ENCODE results near the gene ACAP2.
"Not testable (repeated sequence)": the region's sequence is repeated elsewhere in the genome, so short reads cannot be mapped to it uniquely, and the experiment has no call there.

Gene ACAP2

DNA sequence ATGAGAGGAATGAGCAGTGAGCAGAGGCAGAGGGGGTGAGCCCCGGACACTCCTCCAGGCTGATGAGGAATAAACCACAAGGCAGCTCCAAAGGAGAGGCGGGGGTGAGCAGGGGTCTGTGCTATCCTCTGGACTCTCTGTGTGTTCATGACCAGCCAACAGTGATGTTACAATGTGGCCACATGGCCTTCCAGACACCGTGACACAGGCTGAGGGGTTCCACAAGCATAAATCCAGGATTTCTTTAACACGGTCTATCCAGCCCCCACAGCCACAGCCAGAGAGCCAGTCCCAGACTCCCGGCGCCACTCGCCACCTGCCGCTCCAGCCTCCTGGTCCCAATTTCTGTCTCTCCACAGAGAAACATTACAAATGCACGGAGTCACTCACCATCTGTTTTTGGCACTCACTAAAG, 196.2 kb downstream of the ACAP2 start:
- no peak for DNase-seq (ENCODE audit: low read depth)

DNA sequence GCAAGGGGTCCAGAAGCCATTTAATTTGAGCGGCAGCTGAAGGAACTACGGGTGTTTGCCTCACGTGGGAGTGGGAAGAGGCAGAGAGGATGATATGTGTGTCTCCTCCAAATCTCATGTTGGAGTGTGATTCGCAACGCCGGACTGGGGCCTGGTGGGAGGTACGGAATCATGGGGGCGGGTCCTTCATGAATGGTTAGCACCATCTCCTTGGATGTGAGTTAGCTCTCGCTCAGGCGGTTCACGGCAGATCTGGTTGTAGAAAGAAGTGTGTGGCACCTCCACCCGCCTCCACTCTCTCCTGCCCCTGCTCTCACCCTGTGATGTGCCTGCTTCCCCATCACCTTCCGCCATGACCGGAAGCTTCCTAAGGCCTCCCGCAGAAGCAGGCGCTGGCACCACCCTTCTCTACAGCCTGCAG, 197.3 kb downstream of the ACAP2 start:
- DNase-seq (ENCODE audit: low read depth) = no peak

DNA sequence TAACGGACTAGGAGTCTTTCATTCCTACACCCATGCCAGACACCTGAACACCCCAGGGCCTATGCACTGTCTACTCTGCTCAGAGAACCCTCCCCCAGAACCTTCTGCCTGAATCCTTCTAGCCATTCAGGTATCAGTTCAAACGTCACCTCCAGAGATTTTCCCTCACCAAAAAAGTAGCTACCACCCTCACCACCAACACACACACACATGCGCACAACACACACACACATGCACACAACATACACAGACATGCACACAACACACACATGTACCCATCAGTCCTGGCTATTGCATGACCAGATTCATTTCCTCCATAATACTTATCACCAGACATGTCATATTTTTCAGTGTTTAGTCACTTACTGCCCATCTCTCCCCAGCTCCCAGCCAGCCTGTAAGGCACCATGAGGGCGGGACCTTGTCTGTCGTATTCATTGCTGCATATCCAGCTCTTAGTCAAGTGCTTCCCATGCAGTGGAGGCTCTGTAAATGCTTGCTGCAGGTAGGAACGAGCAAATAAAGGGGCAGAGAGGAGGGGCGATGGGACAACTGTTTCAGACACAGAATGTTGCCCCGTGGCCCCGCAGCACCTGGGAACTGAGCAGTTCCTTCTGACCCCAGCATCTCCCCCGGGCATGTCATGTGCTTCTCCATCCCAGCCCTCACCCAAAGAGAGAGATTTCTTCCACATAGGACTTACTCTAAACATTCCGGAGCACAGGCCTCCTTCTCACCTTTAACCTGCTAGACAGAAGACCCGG, 201.0 kb downstream of the ACAP2 start:
- no peak for DNase-seq (ENCODE audit: low read depth)

DNA sequence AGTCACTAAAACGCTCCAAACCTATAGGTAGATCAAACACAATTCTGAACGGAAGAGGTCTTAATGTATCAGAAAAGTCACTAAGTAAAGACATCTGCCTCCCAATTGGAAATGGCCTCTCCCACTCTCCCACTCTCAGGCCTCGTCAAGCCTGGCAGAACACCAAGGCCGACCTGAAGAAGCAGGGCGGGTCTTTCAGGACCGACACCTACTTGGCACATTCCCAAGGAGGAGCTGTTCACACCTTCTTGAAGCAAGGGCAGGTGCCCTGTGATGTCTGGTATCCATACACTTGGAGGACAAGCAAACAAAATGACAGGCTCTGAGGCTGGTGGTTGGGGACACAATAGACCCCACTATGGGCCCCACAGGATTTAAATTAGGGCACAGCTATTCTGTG, 201.9 kb downstream of the ACAP2 start:
- no peak for DNase-seq (ENCODE audit: low read depth)

DNA sequence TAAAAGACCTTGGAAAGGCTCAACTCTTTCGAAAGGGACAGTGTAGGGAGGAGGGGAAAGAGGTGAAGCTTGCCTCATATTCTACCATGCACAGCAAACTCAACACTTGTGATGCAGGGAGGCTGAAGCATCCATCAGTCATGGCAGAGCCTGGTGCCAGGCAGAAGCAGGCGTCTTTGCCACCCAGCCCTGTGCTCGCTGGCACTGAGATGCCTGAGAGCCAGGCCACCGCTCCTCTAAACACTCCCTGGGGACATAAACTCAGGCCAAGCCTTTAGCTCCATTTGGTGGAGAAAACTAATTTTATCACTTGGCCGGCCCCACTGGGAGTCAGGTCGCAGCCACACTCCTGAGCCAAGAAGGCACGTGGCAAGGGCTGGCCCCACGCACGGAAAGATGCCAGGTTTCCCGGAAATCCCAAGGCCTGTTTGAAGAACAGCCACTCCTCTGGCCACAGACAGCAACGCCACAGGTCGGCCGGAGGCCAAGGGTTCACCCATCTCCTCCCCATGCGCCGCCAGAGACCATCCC, 202.6 kb downstream of the ACAP2 start:
- DNase-seq (ENCODE audit: low read depth) = no peak

DNA sequence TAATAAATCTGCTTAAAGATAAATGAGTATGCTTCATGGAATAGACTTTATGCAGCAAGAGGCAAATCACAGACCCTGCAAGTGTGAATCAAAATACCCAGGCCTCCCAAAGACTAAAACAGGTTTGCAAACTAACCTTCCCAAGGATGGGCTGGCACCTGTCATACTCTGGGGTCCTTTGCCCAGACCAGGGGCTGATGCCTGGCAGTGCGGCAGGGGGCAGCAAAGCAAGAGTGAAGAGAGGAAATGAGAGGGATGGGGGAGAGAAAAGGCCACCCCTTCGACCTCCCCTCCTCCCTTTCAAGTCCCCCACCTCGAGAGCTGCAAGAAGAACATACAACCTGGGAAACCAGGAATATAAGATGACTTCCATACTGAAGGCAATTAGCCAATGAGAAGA, 203.7 kb downstream of the ACAP2 start:
- no peak for DNase-seq (ENCODE audit: low read depth)

DNA sequence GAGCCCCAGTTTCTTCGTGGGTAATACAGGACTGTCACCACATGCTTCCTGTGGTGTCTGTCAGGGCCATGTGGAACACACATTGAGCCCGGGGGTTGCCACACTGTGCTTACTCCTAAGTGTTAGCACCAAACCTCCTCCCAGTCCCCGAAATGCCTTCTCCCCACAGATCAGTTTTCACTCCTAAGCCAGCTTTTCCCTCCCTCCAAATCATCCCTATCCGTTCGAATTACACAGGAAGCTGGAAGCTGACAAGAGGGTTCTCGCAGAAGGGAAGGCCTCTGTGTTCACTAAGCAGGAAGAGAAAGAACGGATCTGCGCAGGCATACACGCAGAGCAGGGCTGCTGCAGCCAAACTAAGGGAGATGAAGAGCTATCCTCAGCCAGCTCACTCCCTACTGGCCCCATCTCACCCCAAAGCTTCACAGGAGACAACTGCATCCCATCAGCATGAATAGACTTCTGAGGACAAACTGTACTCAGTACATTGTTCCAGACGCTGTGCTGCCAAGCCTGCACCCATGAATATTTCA, 204.2 kb downstream of the ACAP2 start:
- DNase-seq (ENCODE audit: low read depth) = no peak

DNA sequence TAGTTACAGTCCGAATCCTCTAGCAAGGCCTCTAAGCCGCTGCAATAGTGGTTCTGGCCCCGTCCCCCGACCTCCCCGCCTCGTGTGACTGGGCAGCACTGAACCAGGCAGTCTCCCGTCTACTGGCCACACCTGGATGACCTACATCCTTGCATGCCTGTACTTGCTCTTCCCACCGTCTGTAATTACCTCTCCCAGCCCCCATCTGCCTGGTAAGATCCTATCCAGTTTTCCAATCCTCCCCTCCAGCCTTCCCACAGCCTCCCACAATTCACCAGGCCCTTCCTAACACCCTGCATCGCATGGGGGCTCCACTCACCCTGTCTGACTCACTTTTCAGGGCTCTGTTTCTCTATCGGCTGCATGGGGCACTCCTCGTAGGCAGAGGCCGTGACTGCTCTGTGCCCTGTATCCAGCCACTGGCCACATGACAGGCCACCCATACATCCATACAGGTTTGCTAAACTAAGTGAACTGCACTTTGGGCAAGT, 204.7 kb downstream of the ACAP2 start:
- no peak for DNase-seq (ENCODE audit: low read depth)

DNA sequence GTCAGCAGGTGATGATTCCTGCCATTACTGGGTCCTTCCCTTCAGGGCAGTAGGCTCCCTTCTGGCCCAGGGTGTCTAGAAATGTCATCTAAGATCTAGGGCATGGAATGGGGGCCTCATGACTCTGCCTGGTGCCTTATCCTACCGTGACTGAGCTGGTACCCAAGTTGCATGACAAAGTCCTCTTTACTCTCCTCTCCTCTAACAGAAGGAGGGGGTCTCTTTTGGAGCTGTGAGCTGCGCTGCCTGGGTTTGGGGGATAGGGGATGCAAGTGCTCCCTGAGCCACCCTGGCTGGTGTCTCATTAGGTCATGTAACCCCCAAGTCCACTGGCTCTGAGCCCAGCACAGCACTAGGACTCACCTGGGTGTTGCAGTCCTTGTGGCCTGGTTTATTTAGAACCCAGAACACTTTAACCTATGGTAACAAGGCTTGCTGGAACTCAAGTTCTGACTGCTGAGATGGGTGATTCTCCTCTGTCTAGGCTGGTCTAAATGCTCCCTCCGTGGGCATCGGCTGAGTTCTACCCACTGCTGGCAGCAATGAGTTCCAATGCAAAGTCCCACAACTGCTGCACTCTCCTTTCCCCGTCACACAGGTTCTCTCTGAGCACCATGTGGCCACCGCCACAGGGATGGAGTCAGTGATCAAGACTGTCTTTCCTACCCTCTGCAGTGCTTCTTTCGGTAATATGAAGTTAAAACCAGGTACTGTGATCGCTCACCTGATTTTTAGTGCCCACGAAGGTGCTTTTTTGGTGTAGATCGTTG, 205.8 kb downstream of the ACAP2 start:
- no peak for DNase-seq (ENCODE audit: low read depth)

DNA sequence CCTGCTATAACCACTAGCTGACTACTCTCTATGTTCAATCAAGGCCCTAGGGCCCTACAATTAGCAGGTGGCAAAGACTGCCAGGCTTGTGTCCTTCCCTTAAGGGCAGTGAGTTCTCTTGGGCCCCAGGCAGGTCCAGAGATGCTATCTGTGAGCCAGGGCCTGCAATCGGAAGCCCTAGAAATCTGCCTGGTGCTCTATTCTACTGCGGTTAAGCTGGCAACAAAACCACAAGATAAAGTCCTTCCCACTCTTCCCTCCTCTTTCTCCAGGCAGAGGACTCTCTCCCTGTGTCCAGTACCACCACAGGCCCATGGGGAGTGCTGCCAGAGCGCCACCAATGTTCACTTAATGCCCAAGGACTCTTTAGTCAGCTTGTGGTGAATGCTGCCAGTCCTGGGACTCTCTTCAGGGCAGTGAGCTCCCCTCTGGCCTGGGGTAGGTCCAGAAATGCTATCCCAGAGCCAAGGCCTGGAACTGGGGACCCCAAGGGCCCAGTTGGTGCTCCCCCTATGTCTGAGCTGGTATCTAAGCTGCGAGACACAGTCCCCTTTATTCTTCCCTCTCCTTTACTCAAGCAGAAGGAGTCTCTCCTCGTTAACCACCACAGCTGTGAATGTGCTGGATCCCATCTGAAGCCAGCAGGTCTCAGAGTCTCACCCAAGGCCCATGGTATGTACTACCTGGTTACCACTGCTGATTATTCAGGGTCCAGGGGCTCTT, 206.6 kb downstream of the ACAP2 start:
- DNase-seq (ENCODE audit: low read depth) = no peak

DNA sequence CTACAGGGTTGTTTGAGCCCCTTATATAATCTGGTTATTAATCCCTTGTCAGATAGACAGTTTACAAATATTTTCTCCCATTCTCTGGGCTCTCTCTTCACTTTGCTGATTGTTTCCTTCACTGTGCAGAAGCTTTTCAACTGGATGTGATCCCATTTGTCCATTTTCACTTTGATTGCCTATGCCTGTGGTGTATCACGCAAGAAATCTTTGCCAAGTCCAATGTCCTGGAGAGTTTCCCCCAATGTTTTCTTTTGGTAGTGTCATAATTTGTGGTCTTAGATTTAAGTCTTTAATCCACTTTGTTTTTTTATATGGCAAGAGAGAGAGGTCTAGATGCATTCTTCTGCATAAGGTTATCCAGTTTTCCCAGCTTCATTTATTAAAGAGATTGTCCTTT, 212.6 kb downstream of the ACAP2 start:
- no peak for DNase-seq (ENCODE audit: low read depth)

DNA sequence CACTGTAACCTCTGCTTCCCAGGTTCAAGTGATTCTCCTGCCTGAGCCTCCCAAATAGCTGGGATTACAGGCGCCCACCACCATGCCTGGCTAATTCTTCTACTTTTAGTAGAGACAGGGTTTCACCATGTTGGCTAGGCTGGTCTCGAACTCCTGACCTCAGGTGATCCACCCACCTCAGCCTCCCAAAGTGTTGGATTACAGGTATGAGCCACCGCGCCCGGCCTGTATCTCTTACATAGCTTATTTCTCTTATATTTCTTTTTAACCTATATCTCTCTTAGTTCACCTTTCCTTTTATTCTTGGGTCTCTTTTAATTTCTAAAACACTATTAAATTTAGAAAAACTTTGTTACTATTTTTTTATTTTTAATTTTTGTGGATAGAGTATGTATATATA, 213.9 kb downstream of the ACAP2 start:
- DNase-seq (ENCODE audit: low read depth) = not testable (repeated sequence)

DNA sequence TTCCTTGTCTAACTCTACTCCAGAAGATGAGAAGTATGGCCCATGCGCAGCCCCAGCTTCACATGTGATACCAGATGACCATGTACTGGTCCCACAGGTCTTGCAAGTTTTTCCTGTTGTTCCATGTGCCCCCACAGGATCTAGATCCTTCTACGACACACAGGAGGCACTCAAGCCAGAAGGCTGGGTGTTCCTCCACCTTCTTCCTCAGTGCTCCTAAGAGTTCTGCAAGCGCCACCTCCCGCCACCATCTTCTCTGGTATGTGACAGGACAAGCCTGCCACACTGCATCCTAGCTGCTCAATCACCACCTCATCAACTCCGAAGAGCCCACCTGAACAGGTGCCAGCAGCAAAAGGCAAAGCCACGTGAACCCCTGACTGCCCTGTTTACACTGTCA, 214.9 kb downstream of the ACAP2 start:
- no peak for DNase-seq (ENCODE audit: low read depth)

DNA sequence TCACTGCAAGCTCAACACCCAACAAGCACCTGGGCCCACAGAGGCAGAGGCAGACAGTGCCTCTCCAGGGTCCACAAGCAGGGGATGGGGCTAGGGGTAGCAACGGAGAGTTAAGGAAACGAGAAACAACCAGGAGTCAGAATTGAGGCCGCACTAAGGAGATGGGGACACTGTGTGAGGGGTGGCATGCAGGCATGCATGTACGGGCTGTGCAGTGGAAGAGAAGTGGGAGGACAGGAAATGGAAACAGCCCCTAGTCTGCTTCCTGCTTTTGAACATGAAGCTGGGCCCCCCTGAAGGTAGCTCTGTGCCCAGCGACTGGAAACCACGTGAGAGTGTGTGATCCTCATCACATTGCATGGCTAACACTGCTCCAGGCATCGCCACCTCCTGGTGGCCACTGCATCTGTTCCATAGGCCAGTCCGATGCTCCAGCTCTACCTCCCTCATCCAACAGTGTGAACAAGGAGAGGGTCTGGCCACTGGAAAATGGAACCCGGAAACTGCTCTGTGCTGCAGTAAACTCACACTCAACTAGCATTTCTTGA, 215.8 kb downstream of the ACAP2 start:
- no peak for DNase-seq (ENCODE audit: low read depth)

DNA sequence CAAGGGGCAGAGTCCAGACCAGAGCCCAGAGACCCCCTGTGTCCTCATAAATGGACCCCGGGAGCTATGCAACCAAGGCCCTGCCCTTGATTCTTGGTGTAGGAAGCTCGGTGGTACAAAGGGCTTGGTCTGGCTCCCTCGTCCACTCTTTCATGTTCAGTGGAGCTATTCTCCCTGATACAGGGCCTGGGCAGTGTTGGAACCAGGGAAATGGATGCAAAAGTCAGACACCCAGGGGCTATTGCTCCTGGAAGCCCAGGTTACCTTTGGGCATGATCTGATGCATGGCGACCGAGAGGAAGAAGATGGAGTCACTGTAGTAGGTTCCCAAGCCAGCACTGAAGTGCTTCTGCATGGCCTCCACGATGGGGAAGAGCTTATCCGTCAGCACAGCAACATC, 216.4 kb downstream of the ACAP2 start:
- no peak for DNase-seq (ENCODE audit: low read depth)

DNA sequence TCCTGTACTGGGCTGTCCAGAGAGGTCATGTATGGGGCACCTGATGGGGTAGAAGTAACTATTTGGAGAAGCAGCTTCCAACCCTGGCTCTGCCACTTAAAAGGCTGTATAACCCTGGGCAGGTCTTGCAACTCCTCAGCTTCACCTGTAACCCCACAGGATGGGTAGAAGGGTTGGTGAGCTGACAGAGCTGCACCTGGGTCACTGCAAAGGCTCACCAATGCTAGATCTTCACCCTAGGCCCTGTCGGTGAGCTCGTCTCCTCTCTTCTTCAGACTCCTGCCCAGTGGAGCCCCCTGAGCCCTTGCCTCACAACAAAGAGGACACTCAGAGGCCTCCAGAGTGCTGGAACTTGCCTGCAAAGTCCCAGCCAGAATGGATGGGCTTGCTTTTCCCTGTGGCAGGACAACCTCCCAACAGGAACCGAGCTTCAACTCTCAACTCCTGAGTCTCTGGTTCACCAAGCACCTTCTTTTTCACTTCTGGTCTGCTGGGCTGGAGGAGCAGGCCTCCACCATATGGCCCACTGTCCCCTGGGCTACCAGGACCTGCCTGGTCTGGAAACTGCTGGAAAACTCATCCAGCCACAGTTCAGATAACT, 217.7 kb downstream of the ACAP2 start:
- no peak for DNase-seq (ENCODE audit: low read depth)

Measured in stimulated activated CD8-positive, alpha-beta memory T cell treated with anti-CD3 and anti-CD28 coated beads, Interleukin-4, amount 100 ng/mL, for 24 hours (primary cell).